C4-2B (cell line): ENCODE results near the gene RASA2.

Source experiments
- H3K27ac ChIP-seq: fragments of 450-650 bp; 2 replicates; pipeline ENCODE4 v1.5.1; 2017
- ZFX ChIP-seq: fragments of 450-650 bp; IDR thresholded peaks from 2 replicates; pipeline ENCODE4 v1.6.1; 2017
- TF ChIP-seq, protein P1 (sequence below): fragments of 450-650 bp; conservative IDR thresholded peaks from 2 replicates; pipeline ENCODE4 v1.5.1; 2017; ENCODE audit warnings: mild to moderate bottlenecking

Gene RASA2

DNA sequence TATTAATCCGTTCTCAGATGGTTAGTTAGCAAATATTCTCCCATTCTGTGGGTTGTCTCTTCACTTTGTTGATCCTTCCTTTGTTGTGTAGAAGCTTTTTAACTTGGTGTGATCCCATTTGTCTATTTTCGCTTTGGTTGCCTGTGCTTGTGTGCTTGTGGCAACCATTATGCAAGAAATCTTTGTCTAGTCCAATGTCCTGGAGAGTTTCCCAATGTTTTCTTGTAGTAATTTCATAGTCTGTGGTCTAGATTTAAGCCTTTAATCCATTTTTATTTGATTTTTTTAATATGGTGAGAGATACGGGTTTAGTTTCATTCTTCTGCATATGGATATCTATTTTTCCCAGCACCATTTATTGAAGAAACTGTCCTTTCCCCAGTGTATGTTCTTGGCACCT, 59.8 kb downstream of the RASA2 start:
- TF ChIP-seq, protein P1, sequence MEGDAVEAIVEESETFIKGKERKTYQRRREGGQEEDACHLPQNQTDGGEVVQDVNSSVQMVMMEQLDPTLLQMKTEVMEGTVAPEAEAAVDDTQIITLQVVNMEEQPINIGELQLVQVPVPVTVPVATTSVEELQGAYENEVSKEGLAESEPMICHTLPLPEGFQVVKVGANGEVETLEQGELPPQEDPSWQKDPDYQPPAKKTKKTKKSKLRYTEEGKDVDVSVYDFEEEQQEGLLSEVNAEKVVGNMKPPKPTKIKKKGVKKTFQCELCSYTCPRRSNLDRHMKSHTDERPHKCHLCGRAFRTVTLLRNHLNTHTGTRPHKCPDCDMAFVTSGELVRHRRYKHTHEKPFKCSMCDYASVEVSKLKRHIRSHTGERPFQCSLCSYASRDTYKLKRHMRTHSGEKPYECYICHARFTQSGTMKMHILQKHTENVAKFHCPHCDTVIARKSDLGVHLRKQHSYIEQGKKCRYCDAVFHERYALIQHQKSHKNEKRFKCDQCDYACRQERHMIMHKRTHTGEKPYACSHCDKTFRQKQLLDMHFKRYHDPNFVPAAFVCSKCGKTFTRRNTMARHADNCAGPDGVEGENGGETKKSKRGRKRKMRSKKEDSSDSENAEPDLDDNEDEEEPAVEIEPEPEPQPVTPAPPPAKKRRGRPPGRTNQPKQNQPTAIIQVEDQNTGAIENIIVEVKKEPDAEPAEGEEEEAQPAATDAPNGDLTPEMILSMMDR = no peak
- no peak for TF ChIP-seq ZFX
- H3K27ac ChIP-seq = no peak overlapping the region

DNA sequence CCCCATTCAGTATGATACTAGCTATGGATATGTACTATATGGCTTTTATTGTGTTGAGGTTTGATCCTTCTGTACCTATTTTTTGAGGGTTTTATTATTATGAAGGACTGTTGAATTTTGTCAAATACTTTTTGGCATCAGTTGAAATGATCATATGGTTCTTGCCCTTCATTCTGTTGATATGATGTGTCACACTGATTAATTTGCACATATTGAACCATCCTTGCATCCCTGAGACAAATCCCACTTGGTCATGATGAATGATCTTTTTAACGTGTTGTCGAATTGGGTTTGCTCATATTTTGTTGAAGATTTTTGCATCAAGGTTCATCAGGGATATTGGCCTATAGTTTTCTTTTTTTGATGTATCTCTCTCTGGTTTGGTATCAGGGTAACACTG, 61.0 kb downstream of the RASA2 start:
- TF ChIP-seq ZFX = no peak
- TF ChIP-seq, protein P1 = no peak
- H3K27ac ChIP-seq = no peak overlapping the region

DNA sequence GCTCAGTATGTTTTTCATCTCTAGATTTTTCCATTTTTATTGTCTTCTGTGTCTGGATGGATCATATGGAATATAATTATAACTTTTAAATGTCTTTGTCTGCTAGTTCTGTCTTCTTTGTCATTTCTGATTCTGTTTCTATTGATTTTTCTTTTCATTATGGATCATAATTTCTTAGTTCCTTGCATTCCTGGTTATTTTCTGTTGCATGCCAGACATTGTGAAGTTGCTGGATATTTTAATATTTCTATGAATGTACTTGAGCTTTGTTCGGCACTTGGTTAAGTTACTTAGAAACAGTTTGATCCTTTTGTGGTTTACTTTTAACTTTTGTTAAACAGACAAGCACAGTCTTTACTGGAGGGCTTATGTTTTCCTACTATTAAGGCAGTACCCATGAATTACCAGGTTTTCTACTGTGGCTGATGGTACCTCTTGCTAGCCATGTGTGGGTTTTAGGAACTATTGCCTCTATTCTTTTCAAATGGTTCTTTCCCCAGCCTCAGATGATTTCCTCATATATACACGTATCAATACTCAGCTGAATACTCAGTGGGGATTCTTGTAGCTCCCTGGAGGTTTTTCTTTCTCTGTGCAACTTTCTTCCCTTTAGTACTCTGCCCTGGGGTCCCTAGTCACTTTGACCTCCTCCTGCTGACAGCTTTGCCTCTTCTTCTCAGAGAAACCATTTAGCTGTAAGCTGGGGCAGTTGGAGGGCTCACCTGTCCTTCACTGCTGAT, 64.3 kb downstream of the RASA2 start:
- no peak for TF ChIP-seq ZFX
- TF ChIP-seq, protein P1 = no peak

DNA sequence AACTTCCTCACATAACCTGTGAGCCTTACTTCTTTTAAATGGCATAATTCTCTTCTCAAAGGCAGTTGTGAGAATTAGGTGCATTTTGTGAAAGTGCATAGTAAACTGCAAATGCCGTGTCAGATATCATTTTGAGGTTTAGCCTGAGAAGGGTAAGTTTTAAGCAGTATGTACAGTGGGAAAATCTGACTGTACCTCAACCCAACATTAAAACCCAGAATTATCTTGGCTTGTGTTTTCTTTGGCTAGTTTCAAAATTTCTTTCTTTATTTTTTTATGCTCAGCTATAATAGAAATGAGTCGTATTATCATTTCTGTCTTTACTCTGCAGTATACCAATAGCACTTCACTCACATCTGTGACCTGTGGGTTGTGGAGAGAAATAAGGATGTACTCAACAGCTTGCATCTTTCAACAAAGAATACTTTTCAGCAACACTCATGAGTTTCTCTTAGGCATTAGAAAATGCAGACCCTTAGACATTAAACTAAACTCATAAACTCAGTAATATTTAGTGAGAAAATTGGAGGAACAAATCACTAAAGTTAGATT, 65.7 kb downstream of the RASA2 start:
- TF ChIP-seq ZFX = no peak
- TF ChIP-seq, protein P1 = no peak
- H3K27ac ChIP-seq = no peak overlapping the region

More for the DNA sequence above, 64.3 kb downstream of the RASA2 start:
- H3K27ac ChIP-seq = no peak overlapping the region

DNA sequence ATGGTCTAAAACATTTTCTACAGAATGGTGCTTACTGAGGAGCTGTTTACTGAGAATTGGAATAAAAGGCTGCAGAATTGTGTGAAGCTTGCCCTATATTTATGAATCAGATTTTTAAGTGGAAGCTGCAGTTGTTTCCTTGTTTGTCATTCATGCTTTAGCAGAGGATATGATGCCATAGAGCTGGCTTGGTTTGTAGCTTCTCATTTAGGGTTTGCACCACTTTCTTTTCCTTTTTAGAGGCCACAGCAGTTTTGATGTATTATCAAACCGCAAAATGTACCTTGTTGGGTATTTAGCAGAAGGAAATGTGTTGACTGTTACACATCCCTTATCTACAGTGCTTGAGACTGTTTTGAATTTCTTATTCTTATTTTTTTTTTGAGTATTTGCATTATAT, 66.2 kb downstream of the RASA2 start:
- H3K27ac ChIP-seq = no peak overlapping the region

DNA sequence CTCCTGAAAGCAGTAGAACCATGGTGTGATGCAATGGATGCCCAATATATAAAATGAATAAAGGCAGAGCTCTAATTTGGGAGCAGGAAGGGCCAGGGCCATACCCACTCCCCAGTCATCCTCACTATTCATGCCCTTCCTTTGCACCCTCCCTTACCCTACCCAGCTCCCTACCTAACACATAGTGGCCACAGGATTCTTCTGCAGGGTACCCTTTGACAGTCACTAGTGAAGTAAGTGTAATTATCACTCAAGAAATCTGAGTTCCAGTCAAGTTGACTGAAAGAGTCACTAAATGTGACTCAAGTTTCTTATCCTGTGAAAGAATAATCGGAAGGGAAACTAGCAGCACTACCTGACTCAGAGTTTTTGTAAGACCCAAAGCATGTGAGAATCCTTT, 69.2 kb downstream of the RASA2 start:
- TF ChIP-seq, protein P1 = no peak
- no peak for TF ChIP-seq ZFX
- no peak overlapping the region for H3K27ac ChIP-seq

More for the DNA sequence above, 66.2 kb downstream of the RASA2 start:
- no peak for TF ChIP-seq ZFX
- TF ChIP-seq, protein P1 = no peak

DNA sequence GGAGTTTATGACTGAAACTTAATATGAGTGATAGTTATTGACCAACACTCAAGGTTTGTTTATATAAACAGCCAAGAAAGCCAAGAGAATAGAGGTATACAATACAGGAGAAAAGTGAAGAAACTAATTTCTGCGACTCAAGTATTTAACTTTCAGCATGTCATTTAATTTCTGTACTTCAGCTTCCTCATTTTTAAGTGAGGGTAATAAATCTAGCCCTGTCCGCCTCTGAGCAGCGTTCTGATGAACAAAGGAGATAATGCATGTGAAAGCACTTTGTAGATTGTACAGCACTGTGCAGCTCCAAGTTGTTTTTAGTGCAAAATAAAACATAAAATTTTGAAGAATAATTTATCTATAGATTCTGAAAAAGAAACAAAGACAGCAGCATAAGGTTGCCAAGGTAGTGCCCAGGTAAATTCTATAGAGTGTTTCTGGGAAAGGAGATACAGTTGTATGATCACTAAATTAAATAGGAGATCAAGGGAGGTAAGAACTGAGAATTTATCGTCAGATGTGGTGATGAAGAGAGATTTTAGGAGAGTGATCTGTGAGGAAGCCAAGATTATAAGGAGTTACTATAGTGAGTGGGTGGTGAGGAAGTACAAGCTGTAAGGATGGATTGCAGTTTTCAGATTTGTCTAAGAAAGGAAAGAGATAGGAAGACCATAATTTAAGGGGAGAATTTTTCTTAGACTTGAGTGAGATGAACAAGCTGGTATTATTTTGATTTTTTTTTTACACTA, 71.3 kb downstream of the RASA2 start:
- no peak overlapping the region for H3K27ac ChIP-seq
- TF ChIP-seq, protein P1 = no peak
- no peak for TF ChIP-seq ZFX
